Osteoblast (primary cell): Measurements from ENCODE around the gene PGRMC1. TPM values are rescaled to one million over a fixed set of nuclear protein-coding genes. Genes with fewer than 3 reads are reported as not detected.

ENCODE experiments used
- DNase-seq: peaks from one replicate; pipeline ENCODE4 v3.0.0; 2011; ENCODE audit warnings: low spot score, mixed read lengths; ENCODE audit not compliant: insufficient read length; ENCODE audit errors: missing footprints
- H2AFZ ChIP-seq: 2 replicates; pipeline ENCODE4 v1.6.0; 2011; ENCODE audit warnings: mild to moderate bottlenecking, low read length
- H3K27ac ChIP-seq: 2 replicates; pipeline ENCODE4 v1.5.1; 2011; ENCODE audit warnings: mild to moderate bottlenecking, low read depth, low read length, moderate library complexity
- H3K27me3 ChIP-seq: 2 replicates; pipeline ENCODE4 v1.6.0; 2012; ENCODE audit warnings: mild to moderate bottlenecking, control low read depth, inconsistent platforms, low read length, moderate library complexity; ENCODE audit not compliant: insufficient read depth
- H3K36me3 ChIP-seq: 2 replicates; pipeline ENCODE4 v1.5.1; 2011; ENCODE audit warnings: mild to moderate bottlenecking, low read length, control low read depth, moderate library complexity; ENCODE audit not compliant: insufficient read depth
- H3K4me1 ChIP-seq: 2 replicates; pipeline ENCODE4 v1.5.1; 2011; ENCODE audit warnings: mild to moderate bottlenecking, low read length, control low read depth, moderate library complexity; ENCODE audit not compliant: insufficient read depth
- H3K4me2 ChIP-seq: 2 replicates; pipeline ENCODE4 v1.6.0; 2011; ENCODE audit warnings: mild to moderate bottlenecking, low read length; ENCODE audit not compliant: insufficient read depth
- H3K4me3 ChIP-seq: fragments of 200-600 bp; sonication (generic); 3 replicates; pipeline ENCODE4 v1.5.1; 2012; ENCODE audit warnings: mild to moderate bottlenecking, low read length, inconsistent platforms; ENCODE audit not compliant: insufficient read depth
- H3K79me2 ChIP-seq: 2 replicates; pipeline ENCODE4 v1.6.0; 2012; ENCODE audit warnings: mild to moderate bottlenecking, low read length, control low read depth, inconsistent platforms; ENCODE audit not compliant: insufficient read depth
- H3K9me3 ChIP-seq: 2 replicates; pipeline ENCODE4 v1.5.1; 2011; ENCODE audit warnings: low read depth, low read length, control low read depth
- H4K20me1 ChIP-seq: 2 replicates; pipeline ENCODE4 v1.6.0; 2012; ENCODE audit warnings: mild to moderate bottlenecking, low read length, control low read depth; ENCODE audit not compliant: insufficient read depth
- total RNA-seq: library from RNA; depleted of rRNA; stranded (reverse); fragments of >200 nt; gene quantifications from 2 replicates; pipeline ENCODE4 v1.2.3, GENCODE V29; 2012
- TF ChIP-seq, protein P1 (sequence below): IDR thresholded peaks from 2 replicates; pipeline ENCODE4 v1.5.1; 2011; ENCODE audit warnings: mild to moderate bottlenecking, low read depth, low read length, moderate library complexity; ENCODE audit errors: extremely low read depth

PGRMC1 gene
- total RNA-seq, 1 donor = 124 TPM

DNA sequence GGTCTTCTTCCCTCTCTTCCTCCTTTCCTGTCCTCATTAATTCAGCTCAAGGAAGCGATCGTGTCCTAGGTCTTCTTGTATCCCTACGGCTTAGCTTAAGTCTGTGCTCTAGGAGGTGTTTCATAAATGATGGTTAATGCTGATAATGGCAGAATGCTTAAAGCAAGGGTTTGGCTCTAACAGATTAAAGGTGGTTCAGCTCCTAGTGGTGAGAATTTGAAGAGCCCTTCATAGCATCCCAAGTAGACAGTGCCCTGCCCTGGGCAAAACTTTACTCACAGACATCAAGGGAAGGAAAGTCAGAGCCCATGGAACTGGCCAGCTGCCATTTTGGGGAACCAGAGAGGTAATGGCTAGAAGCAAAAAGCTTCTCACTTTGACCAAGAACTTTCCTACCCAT lies 47.0 kb upstream of the PGRMC1 start:
- TF ChIP-seq, protein P1, sequence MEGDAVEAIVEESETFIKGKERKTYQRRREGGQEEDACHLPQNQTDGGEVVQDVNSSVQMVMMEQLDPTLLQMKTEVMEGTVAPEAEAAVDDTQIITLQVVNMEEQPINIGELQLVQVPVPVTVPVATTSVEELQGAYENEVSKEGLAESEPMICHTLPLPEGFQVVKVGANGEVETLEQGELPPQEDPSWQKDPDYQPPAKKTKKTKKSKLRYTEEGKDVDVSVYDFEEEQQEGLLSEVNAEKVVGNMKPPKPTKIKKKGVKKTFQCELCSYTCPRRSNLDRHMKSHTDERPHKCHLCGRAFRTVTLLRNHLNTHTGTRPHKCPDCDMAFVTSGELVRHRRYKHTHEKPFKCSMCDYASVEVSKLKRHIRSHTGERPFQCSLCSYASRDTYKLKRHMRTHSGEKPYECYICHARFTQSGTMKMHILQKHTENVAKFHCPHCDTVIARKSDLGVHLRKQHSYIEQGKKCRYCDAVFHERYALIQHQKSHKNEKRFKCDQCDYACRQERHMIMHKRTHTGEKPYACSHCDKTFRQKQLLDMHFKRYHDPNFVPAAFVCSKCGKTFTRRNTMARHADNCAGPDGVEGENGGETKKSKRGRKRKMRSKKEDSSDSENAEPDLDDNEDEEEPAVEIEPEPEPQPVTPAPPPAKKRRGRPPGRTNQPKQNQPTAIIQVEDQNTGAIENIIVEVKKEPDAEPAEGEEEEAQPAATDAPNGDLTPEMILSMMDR = no peak
- Histone ChIP-seq H3K9me3 (no peaks in the 10 kb centered on the region), H3K4me3 (no peak overlapping the region), H3K4me2 (no peak overlapping the region), H3K79me2 (no peaks in the 10 kb centered on the region), H2AFZ (no peak overlapping the region), H3K27ac (no peak overlapping the region), H3K4me1 (no peaks in the 10 kb centered on the region), H3K27me3 (no peaks in the 10 kb centered on the region), H4K20me1 (no peaks in the 10 kb centered on the region), H3K36me3 (no peaks in the 10 kb centered on the region)
- no peak for DNase-seq

DNA sequence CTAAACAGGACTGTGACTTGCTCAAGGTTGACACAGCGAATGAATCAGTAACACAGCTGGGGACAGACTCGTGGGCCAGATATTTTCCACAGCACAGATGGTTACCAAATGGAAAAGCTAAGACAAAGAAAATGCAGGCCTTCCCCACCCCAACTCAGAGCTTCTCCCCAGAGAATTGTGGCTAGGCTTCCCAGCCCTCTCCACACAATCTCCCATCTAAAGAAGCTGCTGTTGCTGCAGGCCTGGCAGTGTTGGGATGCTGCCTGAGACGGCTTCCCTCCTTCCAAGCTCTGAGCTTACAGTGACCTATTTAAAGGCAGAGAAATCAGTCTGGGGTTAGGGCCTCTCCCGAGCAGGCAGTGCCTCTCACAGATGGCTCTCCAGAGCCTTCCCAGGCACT lies 46.5 kb upstream of the PGRMC1 start:
- no peak for DNase-seq
- H3K27ac ChIP-seq = no peak overlapping the region
- no peaks in the 10 kb centered on the region for H3K4me1 ChIP-seq
- H3K4me2 ChIP-seq = no peak overlapping the region
- H3K9me3 ChIP-seq = no peaks in the 10 kb centered on the region
- H3K36me3 ChIP-seq = no peaks in the 10 kb centered on the region
- no peak overlapping the region for H2AFZ ChIP-seq
- no peaks in the 10 kb centered on the region for H3K27me3 ChIP-seq
- no peaks in the 10 kb centered on the region for H3K79me2 ChIP-seq
- no peak overlapping the region for H3K4me3 ChIP-seq
- no peaks in the 10 kb centered on the region for H4K20me1 ChIP-seq
- TF ChIP-seq, protein P1 = no peak

DNA sequence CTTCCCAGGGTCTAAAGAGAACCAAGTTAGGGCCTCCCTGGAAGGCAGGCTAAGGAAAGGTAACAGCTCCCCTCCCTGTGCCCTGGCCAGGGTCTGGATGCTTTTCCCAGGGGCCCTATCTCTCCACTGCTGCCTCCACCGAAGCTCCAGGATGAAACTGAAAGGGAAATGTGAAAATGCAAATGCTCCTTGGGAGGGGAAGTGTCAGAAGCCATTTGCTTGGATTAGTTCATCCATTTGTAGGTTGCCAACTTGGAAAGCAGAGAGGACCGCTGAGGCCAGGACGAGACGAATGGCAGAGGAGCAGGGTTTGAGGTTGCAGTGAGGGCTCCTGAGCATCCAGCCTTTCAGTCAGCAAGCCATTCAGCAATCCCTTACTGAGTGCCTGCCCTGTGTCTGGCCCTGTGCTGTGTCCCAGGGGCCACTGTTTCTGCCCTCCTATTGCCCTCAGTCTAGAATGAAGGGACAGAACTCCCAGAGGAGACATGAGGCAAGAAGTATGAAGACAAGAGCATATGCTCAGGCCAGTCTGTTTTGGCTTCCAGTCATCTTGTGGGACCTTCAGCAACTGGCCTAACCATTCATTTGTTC lies 45.9 kb upstream of the PGRMC1 start:
- Histone ChIP-seq H3K4me3 (no peak overlapping the region), H3K27ac (no peak overlapping the region), H3K27me3 (peaks cover 4% of the 10 kb centered on the region), H2AFZ (peak overlapping the region; percentile 2), H3K4me2 (no peak overlapping the region), H3K9me3 (no peaks in the 10 kb centered on the region), H4K20me1 (no peaks in the 10 kb centered on the region), H3K79me2 (no peaks in the 10 kb centered on the region), H3K4me1 (no peaks in the 10 kb centered on the region), H3K36me3 (no peaks in the 10 kb centered on the region)
- no peak for DNase-seq
- TF ChIP-seq, protein P1 = no peak

DNA sequence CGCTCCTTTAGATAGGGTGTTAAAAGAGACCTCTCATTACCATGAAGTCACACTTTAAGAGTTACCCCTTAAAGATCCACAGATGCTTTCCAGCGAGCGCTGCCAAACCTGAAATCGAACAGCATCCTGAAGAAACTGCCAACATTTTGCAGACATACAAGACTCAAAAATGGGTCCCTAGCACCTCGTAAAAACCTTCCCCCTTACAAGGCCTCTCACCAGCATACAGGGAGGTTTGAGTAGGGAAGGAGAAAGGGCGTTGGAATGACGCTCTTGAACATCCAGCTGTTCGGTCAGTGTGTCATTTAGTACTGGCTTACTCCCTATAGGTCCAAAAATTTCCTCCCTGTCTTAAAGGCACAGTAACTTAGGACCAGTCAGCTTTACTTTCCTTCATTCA lies 45.3 kb upstream of the PGRMC1 start:
- no peak for DNase-seq
- Histone ChIP-seq H3K36me3 (no peaks in the 10 kb centered on the region), H3K27me3 (peaks cover 4% of the 10 kb centered on the region), H3K27ac (no peak overlapping the region), H2AFZ (no peak overlapping the region), H3K4me2 (no peak overlapping the region), H3K79me2 (no peaks in the 10 kb centered on the region), H3K4me1 (no peaks in the 10 kb centered on the region), H3K9me3 (no peaks in the 10 kb centered on the region), H3K4me3 (no peak overlapping the region), H4K20me1 (no peaks in the 10 kb centered on the region)
- TF ChIP-seq, protein P1 = no peak
